GM12873 (cell line): ENCODE data around the gene HEATR5A.

Experiments used
- TF ChIP-seq, protein P1 (sequence below): IDR thresholded peaks from 2 replicates; pipeline ENCODE4 v1.5.1; 2012; ENCODE audit warnings: low read depth, mild to moderate bottlenecking, moderate library complexity, low read length, control low read depth; ENCODE audit not compliant: insufficient read depth; ENCODE audit errors: missing control alignments

The HEATR5A gene

DNA sequence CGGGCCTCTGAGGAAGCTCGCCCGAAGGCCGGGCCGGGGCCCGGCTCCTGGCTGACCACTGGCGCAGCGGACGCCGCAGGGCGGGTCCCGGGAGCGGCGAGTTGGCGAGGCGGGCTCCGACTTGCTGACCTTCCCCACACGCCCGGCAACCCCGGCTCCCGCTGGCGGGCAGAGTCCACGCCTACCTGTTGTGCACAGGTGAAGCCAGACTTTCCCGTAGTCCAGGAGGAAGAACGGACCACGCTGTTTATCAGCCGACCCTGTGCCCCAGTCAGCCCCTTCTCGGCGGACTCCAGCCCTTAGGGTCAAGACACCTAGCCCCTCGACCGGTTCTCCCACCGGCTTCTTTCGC is 407 bp downstream of the HEATR5A start:
- TF ChIP-seq, protein P1, sequence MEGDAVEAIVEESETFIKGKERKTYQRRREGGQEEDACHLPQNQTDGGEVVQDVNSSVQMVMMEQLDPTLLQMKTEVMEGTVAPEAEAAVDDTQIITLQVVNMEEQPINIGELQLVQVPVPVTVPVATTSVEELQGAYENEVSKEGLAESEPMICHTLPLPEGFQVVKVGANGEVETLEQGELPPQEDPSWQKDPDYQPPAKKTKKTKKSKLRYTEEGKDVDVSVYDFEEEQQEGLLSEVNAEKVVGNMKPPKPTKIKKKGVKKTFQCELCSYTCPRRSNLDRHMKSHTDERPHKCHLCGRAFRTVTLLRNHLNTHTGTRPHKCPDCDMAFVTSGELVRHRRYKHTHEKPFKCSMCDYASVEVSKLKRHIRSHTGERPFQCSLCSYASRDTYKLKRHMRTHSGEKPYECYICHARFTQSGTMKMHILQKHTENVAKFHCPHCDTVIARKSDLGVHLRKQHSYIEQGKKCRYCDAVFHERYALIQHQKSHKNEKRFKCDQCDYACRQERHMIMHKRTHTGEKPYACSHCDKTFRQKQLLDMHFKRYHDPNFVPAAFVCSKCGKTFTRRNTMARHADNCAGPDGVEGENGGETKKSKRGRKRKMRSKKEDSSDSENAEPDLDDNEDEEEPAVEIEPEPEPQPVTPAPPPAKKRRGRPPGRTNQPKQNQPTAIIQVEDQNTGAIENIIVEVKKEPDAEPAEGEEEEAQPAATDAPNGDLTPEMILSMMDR = no peak

DNA sequence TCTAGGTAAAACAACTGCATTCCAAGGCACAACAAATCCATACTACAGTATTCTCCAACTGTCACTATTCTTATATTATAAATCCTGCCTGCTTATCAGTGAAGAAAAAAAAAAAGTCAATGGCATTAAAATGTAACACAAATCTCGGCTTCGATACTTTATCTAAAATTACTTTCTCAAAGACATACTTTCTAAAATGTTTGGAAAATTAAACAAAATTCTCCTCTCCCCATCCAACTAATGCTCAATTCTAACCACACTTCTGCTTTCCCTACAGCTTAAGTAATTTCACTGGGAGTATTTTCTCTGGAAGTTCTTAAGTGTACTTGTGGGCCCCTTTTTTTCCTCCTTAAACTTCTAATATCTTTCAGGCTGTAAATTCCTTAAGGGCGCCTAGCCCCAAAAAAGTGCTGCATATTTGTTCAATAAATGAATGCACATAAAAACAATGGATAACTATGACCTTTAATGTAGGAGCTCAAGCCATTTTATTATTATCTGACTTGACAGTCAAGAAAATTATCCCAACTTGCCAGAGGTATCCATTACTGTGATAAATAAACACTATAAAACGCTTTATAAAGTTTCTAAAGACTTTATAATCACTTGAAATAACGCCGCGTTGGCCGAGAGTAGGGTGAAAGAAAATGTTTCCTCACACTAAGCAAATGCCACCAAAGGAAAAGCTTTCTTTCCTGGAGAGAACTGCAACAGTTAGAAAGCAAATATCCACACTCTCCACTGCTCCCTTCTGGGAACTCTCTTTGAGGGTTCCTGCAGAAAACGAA is 977 bp downstream of the HEATR5A start:
- TF ChIP-seq, protein P1 = no peak

DNA sequence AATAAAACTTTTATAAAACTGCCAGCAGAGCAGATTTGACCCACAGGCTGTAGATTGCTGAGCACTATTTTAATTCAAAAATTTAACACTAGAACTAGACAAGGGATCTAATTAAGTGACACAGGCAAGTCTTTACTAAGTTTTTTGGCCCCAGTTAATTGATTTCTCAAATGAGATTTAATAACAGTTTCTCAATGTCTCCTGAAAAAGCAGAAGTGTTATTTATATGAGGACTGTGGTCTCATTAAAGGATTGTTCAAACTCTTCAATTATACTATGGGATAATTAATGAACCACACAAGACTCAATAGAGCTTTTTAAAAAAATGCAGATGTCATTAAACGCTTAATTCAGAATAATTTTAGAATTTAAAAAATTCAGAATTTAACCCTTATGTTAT is 1.9 kb downstream of the HEATR5A start:
- TF ChIP-seq, protein P1 = no peak

DNA sequence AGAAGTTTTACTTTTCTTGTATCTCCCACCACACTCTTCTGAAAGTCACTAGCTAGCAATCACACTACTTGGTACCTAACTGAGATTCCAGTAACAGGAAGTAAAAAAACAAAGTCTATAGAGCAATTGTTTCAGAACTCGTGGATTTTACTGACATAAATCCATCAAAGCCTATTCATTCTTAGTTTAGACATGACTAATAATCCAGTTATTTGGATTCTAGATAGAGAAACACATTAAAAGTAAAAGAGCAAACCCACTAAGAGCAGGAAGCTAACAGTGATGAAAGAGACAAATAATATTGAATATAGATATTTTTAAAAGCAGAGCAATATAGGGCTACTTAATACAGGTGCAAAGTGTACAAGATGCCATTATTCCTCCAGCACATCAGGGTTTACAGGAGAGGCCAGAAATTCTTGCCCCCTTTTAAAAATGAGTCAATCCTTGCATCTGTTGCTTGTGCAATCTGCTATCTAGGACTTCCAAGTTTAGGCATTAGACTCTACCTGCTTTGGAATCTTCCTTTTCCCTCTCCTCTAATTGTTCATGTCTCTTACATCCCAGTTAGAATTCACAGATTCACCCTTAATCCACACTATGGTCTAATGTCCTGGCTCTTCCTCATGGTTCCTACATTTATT is 6.0 kb downstream of the HEATR5A start:
- TF ChIP-seq, protein P1 = no peak

DNA sequence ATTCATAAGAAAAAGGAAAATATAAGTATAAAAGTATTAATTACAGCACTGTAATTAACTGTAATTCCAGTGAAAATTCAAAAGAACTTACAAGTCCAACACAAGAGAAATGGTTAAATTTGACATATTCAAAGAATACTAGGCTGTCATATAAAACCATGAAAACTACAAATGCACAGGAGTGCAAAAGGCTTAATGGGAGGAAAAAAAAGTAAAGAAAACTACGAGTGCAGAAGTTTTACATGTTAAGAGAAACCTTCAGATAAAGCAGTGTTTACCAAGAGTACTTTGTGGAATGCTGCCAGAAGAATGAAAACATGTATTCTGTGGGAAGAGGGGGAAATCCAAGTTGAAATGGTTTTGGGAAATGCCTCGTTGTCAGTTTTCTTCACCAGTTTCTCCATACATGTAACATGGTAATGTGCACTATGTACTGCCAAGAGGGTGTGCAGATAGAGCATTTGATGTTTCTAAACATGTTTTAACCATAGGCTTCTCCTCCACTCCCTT is 9.1 kb downstream of the HEATR5A start:
- TF ChIP-seq, protein P1 = no peak

DNA sequence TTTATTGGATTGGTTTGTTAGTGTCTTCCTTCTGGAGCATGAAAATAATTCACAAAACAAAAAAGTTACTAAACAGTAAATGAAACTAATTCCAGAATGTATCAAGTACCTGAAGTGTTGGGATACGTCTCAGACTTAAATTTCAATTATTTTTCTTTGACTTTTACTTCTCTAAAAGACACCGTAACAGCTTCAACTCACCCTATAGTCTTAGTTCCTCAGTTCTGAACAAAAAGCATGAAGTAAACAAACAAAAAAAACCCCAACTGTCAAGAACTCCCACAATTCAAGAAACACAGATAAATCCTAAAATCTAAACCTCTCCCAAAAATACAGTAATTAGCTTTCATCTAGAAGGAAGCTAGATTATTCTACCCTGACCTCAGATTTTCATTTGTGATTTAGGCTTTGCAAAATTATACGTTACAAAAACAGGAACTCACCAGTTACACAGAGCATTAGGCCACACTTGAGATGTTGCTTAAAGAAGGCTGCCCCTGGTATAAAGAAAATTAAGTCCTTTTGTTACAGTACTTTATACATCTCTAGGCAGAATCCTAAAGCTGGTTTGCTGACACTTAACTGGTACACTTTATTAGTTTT is 10.2 kb downstream of the HEATR5A start:
- TF ChIP-seq, protein P1 = no peak

DNA sequence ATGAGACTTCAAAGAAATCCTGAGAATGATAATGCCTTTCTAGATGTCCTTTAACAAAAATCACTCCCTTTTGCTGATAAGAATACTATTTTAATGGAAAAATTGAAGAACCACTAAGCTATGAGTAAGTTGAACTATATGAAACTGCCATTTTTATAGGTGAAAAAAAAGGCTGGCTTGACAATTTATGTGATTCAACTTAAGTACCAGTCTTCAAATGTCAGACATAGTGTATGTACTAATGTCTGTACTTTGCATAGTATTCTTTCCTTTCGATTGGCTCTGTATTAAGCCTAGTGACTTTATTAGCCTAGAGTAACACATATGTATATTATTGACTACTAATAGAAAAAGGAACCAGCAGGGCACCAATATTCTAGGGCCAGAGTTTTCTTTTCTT is 11.9 kb downstream of the HEATR5A start:
- TF ChIP-seq, protein P1 = no peak
